Spleen (tissue), 11 donors: Measurements from ENCODE around the gene HCK. TPM values are rescaled to one million over a fixed set of nuclear protein-coding genes. Genes with fewer than 3 reads are reported as not detected.
A peak's percentile ranks its signal among the peaks of the same experiment; 100 is the strongest.

ENCODE experiments used
- DNase-seq: peaks from one replicate; pipeline ENCODE4 v3.0.0-alpha.2; 2020
- H3K27ac ChIP-seq, 8 donors: fragments of 200-600 bp; sonication (generic) in 7 of 8; 1 replicate in 4 of 8; 2 replicates in 4 of 8; pipeline versions ENCODE4 v1.5.0 to v1.8.0; 2016 to 2021; ENCODE audit warnings: inconsistent platforms in 4 of 8, mild to moderate bottlenecking in 4 of 8, moderate library complexity in 1 of 8
- H3K27me3 ChIP-seq, 7 donors: fragments of 200-600 bp; sonication (generic) in 6 of 7; replicated peaks in 1 of 7; 1 replicate in 4 of 7; 2 replicates in 3 of 7; pipeline versions ENCODE4 v1.5.0 to v1.8.0; 2016 to 2021; ENCODE audit warnings: inconsistent platforms in 3 of 7, mild to moderate bottlenecking in 1 of 7
- H3K36me3 ChIP-seq, 6 donors: fragments of 200-600 bp; sonication (generic) in 5 of 6; 1 replicate in 4 of 6; 2 replicates in 2 of 6; pipeline versions ENCODE4 v1.5.0 to v1.8.0; 2016 to 2021; ENCODE audit warnings: inconsistent platforms in 2 of 6
- H3K4me1 ChIP-seq, 6 donors: fragments of 200-600 bp; sonication (generic) in 5 of 6; 1 replicate in 3 of 6; 2 replicates in 3 of 6; pipeline versions ENCODE4 v1.5.0 to v1.8.0; 2016 to 2021; ENCODE audit warnings: inconsistent platforms in 3 of 6
- H3K4me3 ChIP-seq, 8 donors: fragments of 200-600 bp; sonication (generic) in 7 of 8; 1 replicate in 4 of 8; 2 replicates in 4 of 8; pipeline versions ENCODE4 v1.5.0 to v1.8.0; 2016 to 2021; ENCODE audit warnings: inconsistent platforms in 4 of 8, mild to moderate bottlenecking in 4 of 8, moderate library complexity in 2 of 8
- H3K9me3 ChIP-seq, 8 donors: fragments of 200-600 bp; sonication (generic) in 7 of 8; 1 replicate in 4 of 8; 2 replicates in 4 of 8; pipeline versions ENCODE4 v1.5.0 to v1.8.0; 2016 to 2021; ENCODE audit warnings: inconsistent platforms in 4 of 8
- POLR2A ChIP-seq, 3 donors: fragments of 450-650 bp; IDR thresholded peaks; one replicate each; pipeline ENCODE4 v1.5.1; 2017; ENCODE audit warnings: antibody characterized with exemption in 3 of 3, mild to moderate bottlenecking in 1 of 3
- POLR2AphosphoS5 ChIP-seq, 3 donors: sonication (generic); formaldehyde crosslinking; IDR thresholded peaks; one replicate each; pipeline ENCODE4 v1.5.1; 2017; ENCODE audit warnings: antibody characterized with exemption in 3 of 3
- WGBS, 5 donors: extraction: QIAGEN DNeasy Blood & Tissue Kit in 3 of 5; methylation state at CpG; one replicate each; pipeline versions ENCODE4 v1.1.5 to v1.1.7; 2013 to 2018; 5-methylcytosine and 5-hydroxymethylcytosine counted together
- intact Hi-C: fragments of 100-400 bp; cut with DNase I; formaldehyde crosslinking; loops from one replicate; pipeline ENCODE4 v1.15.0; 2023; ENCODE audit warnings: low total_unique reads
- polyA plus RNA-seq, 3 donors: library from polyadenylated mRNA; stranded (reverse); fragments of 200-250 nt; gene quantifications; one replicate each; pipeline ENCODE4 v1.2.1, GENCODE V29; 2013
- small RNA-seq, 4 donors: library from RNA; depleted of rRNA; stranded (forward); fragments of <200 nt; gene quantifications; one replicate each; pipeline ENCODE3, GENCODE V24; 2016
- total RNA-seq, 7 donors: library from RNA; depleted of rRNA in 3 of 7; stranded (reverse); fragments of >200 nt in 3 of 7; fragmentation: NEBNext Ultra II Directional in 4 of 7; extraction: Animal tissue kit (Norgen Biotek cat#: 25700) in 4 of 7; gene quantifications; one replicate each; pipeline versions ENCODE4 v1.1.0 to v1.2.1, GENCODE V29; 2016 to 2021
- TF ChIP-seq, protein P1 (sequence below), 11 experiments: fragments of 200-600 bp in 7 of 11; fragments of 450-650 bp in 4 of 11; sonication (generic) in 4 of 11; IDR thresholded peaks in 8 of 11; conservative IDR thresholded peaks in 3 of 11; 1 replicate in 7 of 11; 2 replicates in 4 of 11; pipeline versions ENCODE4 v1.4.0 to v1.8.0; 2016 to 2021; ENCODE audit warnings: antibody characterized with exemption in 11 of 11, inconsistent platforms in 4 of 11, mild to moderate bottlenecking in 1 of 11
- donor health status: healthy with polysubstance abuse.
- donor health status: DM: no; HTN: no; CAD: no; lungs with moderate emphysema.
- donor health status: DM: no; HTN: no; CAD: no.
- donor health status: Bipolar disorder and iron deficiency.
- donor health status: healthy.
- donor health status: DM: no; HTN: no; CAD: no.
- donor health status: DM: yes; HTN: yes; CAD: no.

HCK gene
- total and polyA plus RNA-seq, 10 donors, result 44.3 to 341 (median 151) TPM

DNA sequence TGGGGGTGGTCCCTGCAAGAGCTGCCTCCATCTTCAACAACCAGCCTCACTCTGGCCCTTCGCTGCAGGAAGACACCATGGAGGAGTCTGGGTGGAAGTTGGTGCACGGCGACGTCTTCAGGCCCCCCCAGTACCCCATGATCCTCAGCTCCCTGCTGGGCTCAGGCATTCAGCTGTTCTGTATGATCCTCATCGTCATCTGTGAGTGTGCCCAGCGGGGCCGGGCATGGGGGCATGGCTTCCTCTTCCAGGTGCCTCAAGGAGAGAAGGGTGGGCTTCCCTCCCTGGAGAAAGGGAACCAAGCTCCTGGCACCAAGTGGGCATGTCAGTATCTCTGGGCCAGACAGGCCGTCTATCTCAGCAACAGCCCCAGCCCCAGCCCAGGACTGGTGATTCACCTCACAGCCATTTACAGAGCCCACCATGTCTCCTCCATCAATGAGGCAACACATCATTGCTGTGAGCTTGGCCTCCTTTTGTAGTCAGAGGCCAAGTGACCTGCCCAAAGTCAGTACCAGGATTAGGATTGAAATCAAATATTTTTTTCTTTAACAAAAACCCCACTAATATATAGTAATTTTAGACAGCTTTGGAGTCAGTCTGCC, 97.6 kb downstream of the HCK start:
- intact Hi-C loops, result no loop called here
- H3K27me3 ChIP-seq, result no peaks in the 10 kb centered on the region
- H3K9me3 ChIP-seq, result no peaks in the 10 kb centered on the region
- no peak overlapping the region for H3K27ac ChIP-seq
- DNase-seq, result peak; percentile 46
- peaks cover 0 to 100% (median 77%) of the 10 kb centered on the region in 6 donors for H3K36me3 ChIP-seq
- no peak overlapping the region for H3K4me3 ChIP-seq
- WGBS, 5 donors, result 90 to 96% (median 91%) methylated on average over 8 of the region's 8 CpGs
- TF ChIP-seq POLR2AphosphoS5 (IDR thresholded peaks at IDR 0.05) (peak in 1 of 3 donors; percentile 33), POLR2A (IDR thresholded peaks at IDR 0.05) (no peak)
- peaks cover 2 to 26% (median 14%) of the 10 kb centered on the region in 6 donors for H3K4me1 ChIP-seq

DNA sequence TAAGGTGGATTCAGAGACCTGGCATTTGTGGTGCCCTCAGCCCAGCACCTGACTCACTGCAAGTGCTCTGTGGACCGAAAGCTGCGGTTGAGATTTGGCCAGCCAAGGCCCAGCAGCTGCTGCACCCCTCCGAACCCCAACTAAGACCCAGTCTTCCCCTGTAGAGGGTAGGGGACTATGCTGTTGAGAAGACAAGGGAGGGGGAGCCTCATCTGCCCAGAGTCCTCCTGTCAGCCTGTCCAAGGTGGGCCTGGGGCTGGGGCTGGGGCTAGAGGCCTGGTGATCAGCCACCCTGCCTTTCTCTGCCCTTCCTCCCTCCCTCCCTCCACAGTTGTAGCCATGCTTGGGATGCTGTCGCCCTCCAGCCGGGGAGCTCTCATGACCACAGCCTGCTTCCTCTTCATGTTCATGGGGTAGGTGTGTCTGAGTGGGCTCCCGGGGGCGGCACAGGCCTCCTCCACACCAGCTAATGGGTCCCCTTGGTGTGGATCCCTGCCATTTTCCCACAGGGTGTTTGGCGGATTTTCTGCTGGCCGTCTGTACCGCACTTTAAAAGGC, 98.3 kb downstream of the HCK start:
- no peak for TF ChIP-seq POLR2A (IDR thresholded peaks at IDR 0.05)
- TF ChIP-seq, protein P1, sequence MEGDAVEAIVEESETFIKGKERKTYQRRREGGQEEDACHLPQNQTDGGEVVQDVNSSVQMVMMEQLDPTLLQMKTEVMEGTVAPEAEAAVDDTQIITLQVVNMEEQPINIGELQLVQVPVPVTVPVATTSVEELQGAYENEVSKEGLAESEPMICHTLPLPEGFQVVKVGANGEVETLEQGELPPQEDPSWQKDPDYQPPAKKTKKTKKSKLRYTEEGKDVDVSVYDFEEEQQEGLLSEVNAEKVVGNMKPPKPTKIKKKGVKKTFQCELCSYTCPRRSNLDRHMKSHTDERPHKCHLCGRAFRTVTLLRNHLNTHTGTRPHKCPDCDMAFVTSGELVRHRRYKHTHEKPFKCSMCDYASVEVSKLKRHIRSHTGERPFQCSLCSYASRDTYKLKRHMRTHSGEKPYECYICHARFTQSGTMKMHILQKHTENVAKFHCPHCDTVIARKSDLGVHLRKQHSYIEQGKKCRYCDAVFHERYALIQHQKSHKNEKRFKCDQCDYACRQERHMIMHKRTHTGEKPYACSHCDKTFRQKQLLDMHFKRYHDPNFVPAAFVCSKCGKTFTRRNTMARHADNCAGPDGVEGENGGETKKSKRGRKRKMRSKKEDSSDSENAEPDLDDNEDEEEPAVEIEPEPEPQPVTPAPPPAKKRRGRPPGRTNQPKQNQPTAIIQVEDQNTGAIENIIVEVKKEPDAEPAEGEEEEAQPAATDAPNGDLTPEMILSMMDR (IDR thresholded peaks at IDR 0.05 in 8 of 11, conservative IDR thresholded peaks at IDR 0.05 in 3 of 11), result no peak
- TF ChIP-seq POLR2AphosphoS5 (IDR thresholded peaks at IDR 0.05), result peak in 1 of 3 donors; percentile 20
- Histone ChIP-seq H3K27me3 (no peaks in the 10 kb centered on the region), H3K36me3 (peaks cover 0 to 100% (median 73%) of the 10 kb centered on the region in 6 donors), H3K4me3 (no peak overlapping the region), H3K4me1 (peaks cover 8 to 33% (median 21%) of the 10 kb centered on the region in 6 donors), H3K9me3 (no peaks in the 10 kb centered on the region), H3K27ac (no peak overlapping the region)
- intact Hi-C loops, result no loop called here
- DNase-seq, result peak; percentile 58
- 88 to 96% (median 91%) methylated on average over 7 to 10 of the region's 10 CpGs for WGBS, 5 donors

Small RNA genes lying within 50 kb of the gene (small RNA-seq; reads per million reads assigned to genes)
- gene RNA5SP481 (0.81 to 2.6 (median 0.90) reads per million in 4 donors), gene RNA5SP482 (0.08 to 0.81 (median 0.55) reads per million in 4 donors)

Other genes starting within 250 kb of the HCK start
- 1 to 10 TPM in 6 of 7 donors, under 1 TPM in 1; 0.97 to 3.4 (median 2.2) TPM for gene MYLK2, start 232.9 kb upstream of the HCK start, total RNA-seq
- 1 to 10 TPM; 1.7 to 1.9 (median 1.8) TPM for gene MYLK2, start 232.9 kb upstream of the HCK start, polyA plus RNA-seq
- 1 to 10 TPM; 1.4 to 5.6 (median 1.9) TPM for gene FOXS1, start 206.6 kb upstream of the HCK start, total RNA-seq
- gene FOXS1, start 206.6 kb upstream of the HCK start, polyA plus RNA-seq, result 1 to 10 TPM; 1.9 to 5.7 (median 2.8) TPM
- 1 to 10 TPM in 6 of 7 donors, under 1 TPM in 1; 0.69 to 7.3 (median 2.1) TPM for gene DUSP15, start 181.7 kb upstream of the HCK start, total RNA-seq
- 1 to 10 TPM; 2.5 to 6.7 (median 3.0) TPM for gene DUSP15, start 181.7 kb upstream of the HCK start, polyA plus RNA-seq
- gene TTLL9, start 181.6 kb upstream of the HCK start, total RNA-seq, result under 1 TPM; 0.23 to 0.79 (median 0.37) TPM
- gene TTLL9, start 181.6 kb upstream of the HCK start, polyA plus RNA-seq, result under 1 TPM; 0.22 to 0.33 (median 0.30) TPM
- gene PDRG1, start 100.2 kb upstream of the HCK start, total RNA-seq, result 10 to 100 TPM in 4 of 7 donors, 1 to 10 TPM in 3; 8.2 to 13.9 (median 10.4) TPM
- gene PDRG1, start 100.2 kb upstream of the HCK start, polyA plus RNA-seq, result 10 to 100 TPM; 15.8 to 21.1 (median 19.7) TPM
- gene XKR7, start 84.1 kb upstream of the HCK start, total RNA-seq, result under 1 TPM in 5 of 7 donors, not detected in 2; 0.07 to 0.21 (median 0.09) TPM
- under 1 TPM; 0.02 to 0.03 (median 0.02) TPM for gene XKR7, start 84.1 kb upstream of the HCK start, polyA plus RNA-seq
- gene CCM2L, start 41.8 kb upstream of the HCK start, total RNA-seq, result 100 to 1,000 TPM in 5 of 7 donors, 10 to 100 TPM in 2; 64.8 to 186 (median 138) TPM
- gene CCM2L, start 41.8 kb upstream of the HCK start, polyA plus RNA-seq, result 100 to 1,000 TPM in 1 of 3 donors, 10 to 100 TPM in 2; 27.6 to 158 (median 71.1) TPM
- gene TM9SF4, start 57.5 kb downstream of the HCK start, total RNA-seq, result 10 to 100 TPM; 33.6 to 58.3 (median 42.7) TPM
- gene TM9SF4, start 57.5 kb downstream of the HCK start, polyA plus RNA-seq, result 10 to 100 TPM; 12.0 to 13.7 (median 13.3) TPM
- gene PLAGL2, start 155.5 kb downstream of the HCK start, total RNA-seq, result 10 to 100 TPM; 11.9 to 16.6 (median 12.5) TPM
- gene PLAGL2, start 155.5 kb downstream of the HCK start, polyA plus RNA-seq, result 1 to 10 TPM; 2.2 to 4.0 (median 2.2) TPM
- gene POFUT1, start 155.6 kb downstream of the HCK start, total RNA-seq, result 10 to 100 TPM; 19.5 to 26.3 (median 21.5) TPM
- gene POFUT1, start 155.6 kb downstream of the HCK start, polyA plus RNA-seq, result 1 to 10 TPM; 3.8 to 7.5 (median 4.7) TPM
- gene KIF3B, start 225.4 kb downstream of the HCK start, total RNA-seq, result 10 to 100 TPM; 19.2 to 25.9 (median 23.9) TPM
- 1 to 10 TPM; 3.8 to 7.3 (median 4.7) TPM for gene KIF3B, start 225.4 kb downstream of the HCK start, polyA plus RNA-seq